ENCODE data around the gene LAMB4.

GRCh38 chr7:108057951-108058481 lies 72.1 kb downstream of the LAMB4 start:
- TF ChIP-seq CTCF (IDR thresholded peaks at IDR 0.05; ENCODE audit: insufficient read depth, low read length), result no peak
- TF ChIP-seq REST (IDR thresholded peaks at IDR 0.05; ENCODE audit: insufficient replicate concordance, low read depth), result no peak
- no peak for TF ChIP-seq POLR2AphosphoS5 (IDR thresholded peaks at IDR 0.05; ENCODE audit: low read depth)
- no peak for TF ChIP-seq GABPA (IDR thresholded peaks at IDR 0.05; ENCODE audit: low read depth)
